GM19395 (cell line): ENCODE measurements around the gene APOE.
A peak's percentile ranks its signal among the peaks of the same experiment; 100 is the strongest.
"Not testable (repeated sequence)": the region's sequence is repeated elsewhere in the genome, so short reads cannot be mapped to it uniquely, and the experiment has no call there.

ENCODE experiments used
- ATAC-seq: cut with Tn5 transposase; IDR thresholded peaks from one replicate; pipeline ENCODE4 v1.9.1; 2021; ENCODE audit warnings: mild to moderate bottlenecking, moderate library complexity; ENCODE audit not compliant: unreplicated experiment

APOE gene

GRCh38 chr19:44883922-44884321 is 21.7 kb upstream of the APOE start:
- ATAC-seq, result no peak

GRCh38 chr19:44884566-44884965 is 21.0 kb upstream of the APOE start:
- no peak for ATAC-seq

- no peak for ATAC-seq
Measured at GRCh38 chr19:44886141-44886540, 19.5 kb upstream of the APOE start.

- no peak for ATAC-seq
Measured at GRCh38 chr19:44887648-44888047, 17.9 kb upstream of the APOE start.

- not testable (repeated sequence) for ATAC-seq
Measured at GRCh38 chr19:44888335-44888734, 17.3 kb upstream of the APOE start.

GRCh38 chr19:44889830-44890365 is 15.7 kb upstream of the APOE start:
- ATAC-seq, result no peak

- ATAC-seq, result peak; percentile 83
Measured at GRCh38 chr19:44890366-44891015, 15.1 kb upstream of the APOE start.

GRCh38 chr19:44891016-44891882 is 14.3 kb upstream of the APOE start, which contains the start of gene TOMM40:
Gene TOMM40 (plus strand): TSS chr19:44891254. CDS start chr19:44891416, 162 bp downstream.
- peak; percentile 66 for ATAC-seq

- no peak for ATAC-seq
Measured at GRCh38 chr19:44892932-44893331, 12.7 kb upstream of the APOE start.

- ATAC-seq, result no peak
Measured at GRCh38 chr19:44893332-44894051, 12.1 kb upstream of the APOE start.

- no peak for ATAC-seq
Measured at GRCh38 chr19:44894052-44894400, 11.6 kb upstream of the APOE start.

- no peak for ATAC-seq
Measured at GRCh38 chr19:44894946-44895345, 10.7 kb upstream of the APOE start.

GRCh38 chr19:44897835-44898234 is 7.8 kb upstream of the APOE start:
- no peak for ATAC-seq

- no peak for ATAC-seq
Measured at GRCh38 chr19:44900328-44901244, 5.0 kb upstream of the APOE start.

- no peak for ATAC-seq
Measured at GRCh38 chr19:44903216-44903601, 2.4 kb upstream of the APOE start.

GRCh38 chr19:44903602-44904425 is 1.8 kb upstream of the APOE start:
- ATAC-seq, result no peak

GRCh38 chr19:44904426-44904994 is 1.1 kb upstream of the APOE start:
- no peak for ATAC-seq

- no peak for ATAC-seq
Measured at GRCh38 chr19:44907613-44908012, 2.0 kb downstream of the APOE start.
